Peyer's patch (tissue), 4 donors: ENCODE measurements around the gene RNF145. TPM values are rescaled to one million over a fixed set of nuclear protein-coding genes. Genes with fewer than 3 reads are reported as not detected.
"Not testable (repeated sequence)": the region's sequence is repeated elsewhere in the genome, so short reads cannot be mapped to it uniquely, and the experiment has no call there.

Source experiments
- DNase-seq, 3 donors: peaks; one replicate each; pipeline ENCODE4 v3.0.0-alpha.2; 2017 to 2019
- H3K27ac ChIP-seq, 4 donors: fragments of 200-600 bp; sonication (generic); one replicate each; pipeline ENCODE4 v1.5.1; 2016 to 2019
- H3K27me3 ChIP-seq, 2 donors: fragments of 200-600 bp; sonication (generic); one replicate each; pipeline ENCODE4 v1.5.1; 2019
- H3K36me3 ChIP-seq, 3 donors: fragments of 200-600 bp; sonication (generic); one replicate each; pipeline ENCODE4 v1.5.1; 2016 to 2019
- H3K4me1 ChIP-seq, 4 donors: fragments of 200-600 bp; sonication (generic); one replicate each; pipeline ENCODE4 v1.5.1; 2016 to 2019
- H3K4me3 ChIP-seq, 4 donors: fragments of 200-600 bp; sonication (generic); 1 replicate in 3 of 4; 2 replicates in 1 of 4; pipeline ENCODE4 v1.5.1; 2016 to 2019; ENCODE audit warnings: mild to moderate bottlenecking in 1 of 4
- H3K9me3 ChIP-seq, 4 donors: fragments of 200-600 bp; sonication (generic); one replicate each; pipeline ENCODE4 v1.5.1; 2016 to 2019; ENCODE audit warnings: mild to moderate bottlenecking in 1 of 4
- CTCF ChIP-seq, 6 experiments: fragments of 450-650 bp in 4 of 6; fragments of 200-600 bp in 2 of 6; sonication (generic) in 1 of 6; IDR thresholded peaks; one replicate each; pipeline ENCODE4 v1.5.1; 2017 to 2019; ENCODE audit warnings: antibody characterized with exemption in 6 of 6, mild to moderate bottlenecking in 3 of 6, moderate library complexity in 1 of 6
- POLR2A ChIP-seq, 2 donors: fragments of 450-650 bp; IDR thresholded peaks; one replicate each; pipeline ENCODE4 v1.5.1; 2017; ENCODE audit warnings: antibody characterized with exemption in 2 of 2, mild to moderate bottlenecking in 2 of 2, moderate library complexity in 2 of 2
- total RNA-seq, 4 donors: library from RNA; depleted of rRNA; stranded (reverse); fragments of >200 nt; gene quantifications; one replicate each; pipeline ENCODE4 v1.1.0, GENCODE V29; 2016

RNF145 gene
- total RNA-seq, 4 donors from 2014 or later = 12.1 to 85.8 (median 23.6) TPM

GRCh38 chr5:159163701-159164046 is 45.7 kb downstream of the RNF145 start:
- TF ChIP-seq POLR2A (IDR thresholded peaks at IDR 0.05) (no peak), CTCF (IDR thresholded peaks at IDR 0.05) (no peak)
- Histone ChIP-seq H3K36me3 (peaks cover 0 to 46% (median 0%) of the 10 kb centered on the region in 3 donors), H3K9me3 (no peaks in the 10 kb centered on the region)

GRCh38 chr5:159163027-159163700 is 46.2 kb downstream of the RNF145 start:
- TF ChIP-seq CTCF (IDR thresholded peaks at IDR 0.05) (no peak), POLR2A (IDR thresholded peaks at IDR 0.05) (no peak)
- peaks cover 0 to 51% (median 0%) of the 10 kb centered on the region in 3 donors for H3K36me3 ChIP-seq

More at GRCh38 chr5:159163701-159164046, 45.7 kb downstream of the RNF145 start:
- H3K4me3 ChIP-seq = no peak overlapping the region
- H3K27me3 ChIP-seq = no peaks in the 10 kb centered on the region
- no peak for DNase-seq
- H3K4me1 ChIP-seq = no peaks in the 10 kb centered on the region
- no peak overlapping the region for H3K27ac ChIP-seq

GRCh38 chr5:159161361-159162214 is 47.8 kb downstream of the RNF145 start:
- H3K4me3 ChIP-seq = no peak overlapping the region

More at GRCh38 chr5:159163027-159163700, 46.2 kb downstream of the RNF145 start:
- DNase-seq = no peak
- no peak overlapping the region for H3K4me3 ChIP-seq
- no peaks in the 10 kb centered on the region for H3K9me3 ChIP-seq
- no peaks in the 10 kb centered on the region for H3K27me3 ChIP-seq
- H3K4me1 ChIP-seq = no peaks in the 10 kb centered on the region
- no peak overlapping the region for H3K27ac ChIP-seq

GRCh38 chr5:159158553-159159091 is 50.7 kb downstream of the RNF145 start:
- not testable (repeated sequence) for H3K4me1 ChIP-seq, H3K27ac ChIP-seq, H3K4me3 ChIP-seq, H3K27me3 ChIP-seq, DNase-seq, H3K9me3 ChIP-seq
- peaks cover 0 to 37% (median 0%) of the 10 kb centered on the region in 3 donors for H3K36me3 ChIP-seq

More at GRCh38 chr5:159161361-159162214, 47.8 kb downstream of the RNF145 start:
- H3K36me3 ChIP-seq = peaks cover 0 to 41% (median 0%) of the 10 kb centered on the region in 3 donors
- no peaks in the 10 kb centered on the region for H3K27me3 ChIP-seq
- no peaks in the 10 kb centered on the region for H3K4me1 ChIP-seq
- no peaks in the 10 kb centered on the region for H3K9me3 ChIP-seq
- no peak for DNase-seq
- no peak overlapping the region for H3K27ac ChIP-seq
- TF ChIP-seq POLR2A (IDR thresholded peaks at IDR 0.05) = no peak
- no peak for TF ChIP-seq CTCF (IDR thresholded peaks at IDR 0.05)

- Histone ChIP-seq H3K9me3 (no peaks in the 10 kb centered on the region), H3K27me3 (no peaks in the 10 kb centered on the region)
Observed at GRCh38 chr5:159157552-159157951, 51.8 kb downstream of the RNF145 start.

More at GRCh38 chr5:159157552-159157951, 51.8 kb downstream of the RNF145 start:
- DNase-seq = no peak
- no peaks in the 10 kb centered on the region for H3K4me1 ChIP-seq
- H3K4me3 ChIP-seq = no peak overlapping the region
- peaks cover 0 to 32% (median 0%) of the 10 kb centered on the region in 3 donors for H3K36me3 ChIP-seq
- TF ChIP-seq POLR2A (IDR thresholded peaks at IDR 0.05) (no peak), CTCF (IDR thresholded peaks at IDR 0.05) (no peak)
- no peak overlapping the region for H3K27ac ChIP-seq
